ENCODE data around the gene MED22.
"Not testable (repeated sequence)": the region's sequence is repeated elsewhere in the genome, so short reads cannot be mapped to it uniquely, and the experiment has no call there.

Gene MED22

DNA sequence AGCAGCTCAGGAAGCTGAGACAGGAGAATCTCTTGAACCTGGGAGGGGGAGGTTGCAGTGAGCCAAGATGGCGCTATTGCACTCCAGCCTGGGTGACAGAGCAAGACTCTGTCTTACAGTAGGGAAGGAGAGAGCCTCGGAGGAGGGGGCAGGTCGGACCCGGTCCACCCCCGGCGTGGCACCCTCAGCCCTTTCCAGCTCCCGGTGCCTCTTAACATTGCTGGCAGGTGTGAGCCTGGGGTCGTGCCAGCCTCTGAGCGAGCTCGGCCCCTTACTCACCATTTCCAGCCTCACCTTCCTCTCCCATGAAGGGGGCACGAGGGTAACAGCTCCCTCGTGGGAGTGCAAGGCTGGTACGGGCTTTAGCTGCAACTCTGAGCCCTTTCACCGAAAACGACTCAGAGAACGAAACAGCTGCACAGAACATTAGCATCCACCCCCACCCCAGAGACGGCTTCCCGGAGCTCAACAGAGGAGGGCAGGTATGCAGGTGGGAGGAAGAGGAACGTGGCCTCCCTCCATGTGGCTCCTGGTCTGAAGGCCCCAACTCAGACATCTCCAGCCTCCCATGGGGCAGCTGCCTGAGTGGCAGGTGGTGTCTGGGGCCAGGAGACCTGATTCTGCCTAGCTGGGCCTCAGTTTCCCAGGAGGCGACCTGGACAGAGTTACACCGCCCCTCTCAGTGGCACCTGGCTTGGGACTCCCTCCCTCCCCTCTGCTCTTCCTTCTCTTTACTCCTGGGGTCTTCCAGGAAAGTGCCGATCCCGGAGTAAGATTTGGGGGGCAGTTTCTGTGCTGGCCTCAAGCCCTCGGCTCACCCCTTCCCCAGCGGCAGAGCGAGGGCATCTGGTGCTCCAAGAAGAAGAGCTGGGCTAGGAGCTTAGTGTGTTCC, 44.4 kb downstream of the MED22 start:
- DNase-seq, result no peak

DNA sequence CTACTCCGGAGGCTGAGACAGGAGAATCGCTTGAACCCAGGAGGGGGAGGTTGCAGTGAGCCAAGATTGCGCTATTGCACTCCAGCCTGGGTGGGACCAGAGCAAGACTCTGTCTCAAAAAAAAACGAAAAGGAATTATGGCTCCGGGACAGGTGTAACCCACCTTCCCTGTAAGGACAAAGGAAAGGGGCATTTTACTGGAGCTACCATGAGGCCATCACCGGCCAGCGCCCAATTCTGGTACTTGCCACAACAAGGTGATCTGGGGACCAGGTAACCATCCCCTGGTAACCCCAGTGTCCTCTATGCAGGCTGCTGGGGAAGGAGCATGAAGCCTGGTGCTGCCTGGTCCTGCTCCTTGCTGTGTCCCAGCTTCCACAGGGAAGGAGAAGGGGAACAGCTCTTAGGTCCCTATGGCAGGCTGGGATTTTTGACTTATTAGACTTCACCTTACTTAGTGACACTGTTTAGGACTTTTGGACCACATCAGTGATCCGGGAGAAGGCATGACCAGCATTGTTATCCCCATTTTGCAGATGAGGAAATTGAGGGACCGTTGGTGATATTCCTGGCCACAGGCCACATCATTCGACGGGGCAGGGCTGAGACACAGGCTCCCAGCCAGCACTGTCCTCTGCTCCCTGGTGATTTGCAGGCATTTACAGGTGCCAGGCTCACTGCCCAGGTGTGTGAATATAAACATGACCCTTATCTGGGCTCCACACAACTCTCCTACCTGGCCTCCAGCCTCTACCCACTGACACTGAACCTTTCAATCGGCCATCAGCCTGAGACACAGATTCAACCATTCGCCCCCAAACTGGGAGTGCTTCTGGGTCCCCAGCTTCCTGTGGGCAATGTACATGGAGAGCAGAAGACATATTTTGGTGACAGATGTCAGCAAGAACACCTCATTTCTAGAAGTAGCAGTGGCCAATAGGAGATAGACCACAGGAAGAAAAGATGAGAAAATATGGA, 46.4 kb downstream of the MED22 start:
- no peak for DNase-seq

DNA sequence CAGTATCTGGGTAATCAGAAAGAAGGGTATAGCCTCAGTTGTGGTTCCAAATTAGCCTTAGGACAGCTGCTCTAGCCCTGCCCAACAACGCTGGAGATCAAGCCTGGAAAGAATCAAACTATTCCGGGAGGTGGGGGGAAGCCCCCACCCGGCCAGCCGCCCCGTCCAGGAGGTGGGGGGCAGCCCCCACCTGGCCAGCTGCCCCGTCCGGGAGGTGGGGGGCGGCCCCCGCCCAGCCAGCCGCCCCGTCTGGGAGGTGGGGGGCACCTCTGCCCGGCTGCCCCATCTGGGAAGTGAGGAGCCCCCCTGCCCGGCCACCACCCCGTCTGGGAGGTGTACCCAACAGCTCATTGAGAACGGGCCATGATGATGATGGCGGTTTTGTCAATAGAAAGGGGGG, 47.9 kb downstream of the MED22 start:
- DNase-seq, result not testable (repeated sequence)

DNA sequence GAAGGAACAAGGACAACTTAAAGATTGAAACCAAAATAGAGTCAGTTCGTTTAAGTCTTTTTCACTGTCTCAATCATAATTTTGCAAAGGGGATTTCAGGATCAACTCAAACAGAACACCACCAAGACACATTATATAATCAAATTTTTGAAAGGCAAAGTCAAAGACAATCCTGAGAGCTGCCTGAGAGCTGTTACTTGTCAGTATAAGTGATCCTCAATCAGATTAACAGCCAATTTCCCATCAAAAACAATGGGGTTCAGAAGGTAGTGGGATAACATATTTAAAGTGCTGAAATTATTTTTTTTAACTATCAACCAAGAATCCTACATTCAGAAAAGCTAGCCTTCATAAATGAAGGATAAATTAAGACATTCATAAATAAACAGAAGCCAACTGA, 53.7 kb downstream of the MED22 start:
- no peak for DNase-seq

DNA sequence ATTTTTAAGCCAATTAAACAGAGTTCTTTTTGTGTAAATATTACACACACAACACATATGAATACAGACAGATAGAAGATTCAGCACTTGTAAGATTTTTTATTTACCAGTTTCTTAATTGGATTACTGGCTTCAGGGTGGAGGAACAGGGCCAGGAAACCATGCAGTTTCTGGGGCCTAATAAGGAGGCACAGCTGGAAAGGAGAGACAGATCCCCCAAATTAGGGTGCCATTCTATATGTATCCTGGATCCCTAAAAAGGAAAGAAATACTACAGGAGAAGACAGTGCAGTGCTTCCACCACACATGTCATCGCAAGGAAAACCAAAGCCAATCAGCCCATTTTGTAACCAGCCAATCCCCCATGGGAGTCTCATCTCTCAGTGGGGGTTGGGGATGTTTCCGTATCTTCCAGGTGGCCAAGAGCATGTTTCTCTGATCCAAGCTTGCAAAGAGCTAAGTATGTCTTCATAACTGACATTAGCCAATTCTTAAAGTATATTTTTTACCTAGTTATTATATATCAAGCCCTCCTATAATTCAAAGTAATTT, 57.1 kb downstream of the MED22 start:
- no peak for DNase-seq
